B cell (primary cell): ENCODE data around the gene UBE2U.

Source experiments
- CTCF ChIP-seq: fragments of 200-600 bp; IDR thresholded peaks from one replicate; pipeline ENCODE4 v1.8.0; 2022; ENCODE audit warnings: antibody characterized with exemption, mild to moderate bottlenecking
- EZH2 ChIP-seq: IDR thresholded peaks from 2 replicates; pipeline ENCODE4 v1.6.1; 2012; ENCODE audit warnings: borderline replicate concordance, low read depth, mild to moderate bottlenecking, moderate library complexity, low read length; ENCODE audit not compliant: insufficient read depth, poor library complexity, severe bottlenecking

GRCh38 chr1:64268653-64269557, 65.5 kb downstream of the UBE2U start:
- TF ChIP-seq CTCF (peak; percentile 82), EZH2 (no peak)
